K562 (cell line): ENCODE measurements around the gene POLR3C. TPM values are rescaled to one million over a fixed set of nuclear protein-coding genes. Genes with fewer than 3 reads are reported as not detected.

ENCODE experiments used
- COPS2 ChIP-seq: fragments of 450-650 bp; conservative IDR thresholded peaks from 2 replicates; pipeline ENCODE4 v1.6.1; 2016; ENCODE audit warnings: mild to moderate bottlenecking, moderate library complexity
- EP400 ChIP-seq: fragments of 450-650 bp; IDR thresholded peaks from 2 replicates; pipeline ENCODE4 v1.6.1; 2017; ENCODE audit warnings: antibody characterized with exemption, mild to moderate bottlenecking, moderate library complexity
- ETS1 ChIP-seq: conservative IDR thresholded peaks from 2 replicates; pipeline ENCODE4 v1.6.1; 2011; ENCODE audit warnings: low read depth, mild to moderate bottlenecking, low read length; ENCODE audit not compliant: control insufficient read depth
- FOXJ3 ChIP-seq: sonication (generic); formaldehyde crosslinking; IDR thresholded peaks from 2 replicates; pipeline ENCODE4 v1.4.0; 2020; ENCODE audit warnings: mild to moderate bottlenecking, missing genetic modification reagents
- FOXK1 ChIP-seq: sonication (generic); formaldehyde crosslinking; IDR thresholded peaks from 2 replicates; pipeline ENCODE4 v1.8.0; 2022; ENCODE audit warnings: missing genetic modification reagents, mild to moderate bottlenecking, borderline replicate concordance
- HNRNPL ChIP-seq: fragments of 200-400 bp; formaldehyde crosslinking; IDR thresholded peaks from 2 replicates; pipeline ENCODE4 v1.6.1; 2017; ENCODE audit warnings: low read depth, mild to moderate bottlenecking, low read length
- MGA ChIP-seq: fragments of 450-650 bp; IDR thresholded peaks from 2 replicates; pipeline ENCODE4 v1.6.1; 2016; ENCODE audit warnings: mild to moderate bottlenecking, moderate library complexity
- NRF1 ChIP-seq, 2 experiments: fragments of 450-650 bp; IDR thresholded peaks in 1 of 2; conservative IDR thresholded peaks in 1 of 2; 2 replicates each; pipeline ENCODE4 v1.6.1; 2014; ENCODE audit warnings: mild to moderate bottlenecking in 2 of 2
- RAD51 ChIP-seq: fragments of 450-650 bp; IDR thresholded peaks from 2 replicates; pipeline ENCODE4 v1.7.1; 2016; ENCODE audit warnings: low read depth, mild to moderate bottlenecking, borderline replicate concordance
- SNAPC5 ChIP-seq: fragments of 250-450 bp; sonication (Bioruptor Pico); IDR thresholded peaks from 2 replicates; pipeline ENCODE4 v1.8.0; 2021; ENCODE audit warnings: moderate library complexity, mild to moderate bottlenecking, inconsistent platforms
- TRIM28 ChIP-seq: fragments of 450-650 bp; IDR thresholded peaks from 2 replicates; pipeline ENCODE4 v1.6.1; 2017
- ZFP30 ChIP-seq: fragments of 250-450 bp; sonication (Bioruptor Pico); IDR thresholded peaks from 2 replicates; pipeline ENCODE4 v1.8.0; 2022; ENCODE audit warnings: moderate library complexity, mild to moderate bottlenecking, inconsistent platforms, borderline replicate concordance
- ZKSCAN8 ChIP-seq: fragments of 200-800 bp; sonication (Bioruptor generic); IDR thresholded peaks from 2 replicates; pipeline ENCODE4 v1.6.1; 2016; ENCODE audit warnings: missing genetic modification characterization, missing compliant biosample characterization
- ZNF12 ChIP-seq: sonication (generic); formaldehyde crosslinking; IDR thresholded peaks from 2 replicates; pipeline ENCODE4 v1.4.0; 2020; ENCODE audit warnings: mild to moderate bottlenecking, missing genetic modification reagents
- ZNF717 ChIP-seq: fragments of 250-450 bp; sonication (Bioruptor Pico); IDR thresholded peaks from 2 replicates; pipeline ENCODE4 v1.5.0; 2021
- polyA plus RNA-seq, 8 experiments: library from polyadenylated mRNA; depleted of rRNA in 4 of 8; stranded (reverse) in 5 of 8; unstranded in 3 of 8; fragments of >200 nt; fragmentation: Nextera tagmentation in 2 of 8; fragmentation: Illumina TruSeq in 1 of 8; extraction: Ambion mirVana in 2 of 8; extraction: Trizol in 1 of 8; gene quantifications; 2 replicates each; pipeline versions ENCODE4 v1.2.1 to v1.2.3, GENCODE V29; 2011 to 2014; ENCODE audit warnings: inconsistent platforms in 1 of 8, missing spikeins in 1 of 8
- total RNA-seq, 7 experiments: library from RNA; depleted of rRNA in 6 of 7; stranded (reverse); fragments of >200 nt in 6 of 7; fragmentation: Illumina TruSeq in 2 of 7; extraction: Trizol in 2 of 7; gene quantifications; 2 replicates each; pipeline versions ENCODE4 v1.2.1 to v1.2.3, GENCODE V29; 2011 to 2021; ENCODE audit warnings: low replicate concordance in 1 of 7

Gene POLR3C
- total and polyA plus RNA-seq, 9 of the 15 experiments (the other 6 are each of a cell fraction or from before 2014, with no cell fraction given): 19.7 to 64.1 (median 45.2) TPM

GRCh38 chr1:145823565-145824498, at the start of gene POLR3C, which contains the start of gene RNF115 (continued):
- TF ChIP-seq MGA: peak; percentile 82
- no peak for TF ChIP-seq SNAPC5
- TF ChIP-seq EP400: peak; percentile 94
- TF ChIP-seq RAD51: peak; percentile 80
- TF ChIP-seq ZFP30 (CRISPR knock-in tag): no peak
- peak; percentile 70 to 77 for TF ChIP-seq NRF1 (conservative IDR thresholded peaks at IDR 0.05 in 1 of 2, IDR thresholded peaks at IDR 0.05 in 1 of 2)
- no peak for TF ChIP-seq TRIM28
- TF ChIP-seq ZKSCAN8 (CRISPR knock-in tag): no peak
- TF ChIP-seq ZNF12: no peak
- TF ChIP-seq COPS2: no peak
- TF ChIP-seq ZNF717: no peak
- TF ChIP-seq FOXJ3 (CRISPR knock-in tag): no peak
- TF ChIP-seq ETS1: no peak
- peak; percentile 56; the same call in 1 of the 2 replicates for TF ChIP-seq HNRNPL
- peak; percentile 89; the same call in 1 of the 2 replicates for TF ChIP-seq FOXK1 (CRISPR knock-in tag)
